ENCODE results near the gene MGAT4A.

- TF ChIP-seq, protein P1, sequence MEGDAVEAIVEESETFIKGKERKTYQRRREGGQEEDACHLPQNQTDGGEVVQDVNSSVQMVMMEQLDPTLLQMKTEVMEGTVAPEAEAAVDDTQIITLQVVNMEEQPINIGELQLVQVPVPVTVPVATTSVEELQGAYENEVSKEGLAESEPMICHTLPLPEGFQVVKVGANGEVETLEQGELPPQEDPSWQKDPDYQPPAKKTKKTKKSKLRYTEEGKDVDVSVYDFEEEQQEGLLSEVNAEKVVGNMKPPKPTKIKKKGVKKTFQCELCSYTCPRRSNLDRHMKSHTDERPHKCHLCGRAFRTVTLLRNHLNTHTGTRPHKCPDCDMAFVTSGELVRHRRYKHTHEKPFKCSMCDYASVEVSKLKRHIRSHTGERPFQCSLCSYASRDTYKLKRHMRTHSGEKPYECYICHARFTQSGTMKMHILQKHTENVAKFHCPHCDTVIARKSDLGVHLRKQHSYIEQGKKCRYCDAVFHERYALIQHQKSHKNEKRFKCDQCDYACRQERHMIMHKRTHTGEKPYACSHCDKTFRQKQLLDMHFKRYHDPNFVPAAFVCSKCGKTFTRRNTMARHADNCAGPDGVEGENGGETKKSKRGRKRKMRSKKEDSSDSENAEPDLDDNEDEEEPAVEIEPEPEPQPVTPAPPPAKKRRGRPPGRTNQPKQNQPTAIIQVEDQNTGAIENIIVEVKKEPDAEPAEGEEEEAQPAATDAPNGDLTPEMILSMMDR (IDR thresholded peaks at IDR 0.05) = no peak
- no peak for TF ChIP-seq EZH2 (IDR thresholded peaks at IDR 0.05; ENCODE audit: borderline replicate concordance, insufficient read depth, low read depth, low read length, poor library complexity, severe bottlenecking)
These were observed 145.5 kb downstream of the MGAT4A start for GRCh38 chr2:98585386-98585785.
